Measurements from ENCODE around the gene SCOC.

DNA sequence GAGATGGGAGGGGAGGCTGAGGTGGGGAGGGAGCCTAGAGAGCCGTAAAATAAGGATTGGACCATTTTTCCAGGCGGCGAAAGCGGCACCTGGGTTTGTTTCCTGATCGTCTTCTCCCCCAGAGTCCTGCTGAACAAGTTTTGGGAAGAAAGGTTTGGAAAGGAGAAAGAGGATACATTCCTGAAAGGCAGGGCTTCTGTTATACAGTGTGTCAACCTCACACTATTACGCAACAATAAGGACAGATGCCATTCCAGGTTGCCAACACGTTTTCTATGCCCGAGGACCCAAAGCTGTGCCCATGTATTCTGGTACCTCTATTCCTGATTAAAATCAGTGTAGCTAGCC is 658 bp downstream of the SCOC start:
- TF ChIP-seq, protein P1, sequence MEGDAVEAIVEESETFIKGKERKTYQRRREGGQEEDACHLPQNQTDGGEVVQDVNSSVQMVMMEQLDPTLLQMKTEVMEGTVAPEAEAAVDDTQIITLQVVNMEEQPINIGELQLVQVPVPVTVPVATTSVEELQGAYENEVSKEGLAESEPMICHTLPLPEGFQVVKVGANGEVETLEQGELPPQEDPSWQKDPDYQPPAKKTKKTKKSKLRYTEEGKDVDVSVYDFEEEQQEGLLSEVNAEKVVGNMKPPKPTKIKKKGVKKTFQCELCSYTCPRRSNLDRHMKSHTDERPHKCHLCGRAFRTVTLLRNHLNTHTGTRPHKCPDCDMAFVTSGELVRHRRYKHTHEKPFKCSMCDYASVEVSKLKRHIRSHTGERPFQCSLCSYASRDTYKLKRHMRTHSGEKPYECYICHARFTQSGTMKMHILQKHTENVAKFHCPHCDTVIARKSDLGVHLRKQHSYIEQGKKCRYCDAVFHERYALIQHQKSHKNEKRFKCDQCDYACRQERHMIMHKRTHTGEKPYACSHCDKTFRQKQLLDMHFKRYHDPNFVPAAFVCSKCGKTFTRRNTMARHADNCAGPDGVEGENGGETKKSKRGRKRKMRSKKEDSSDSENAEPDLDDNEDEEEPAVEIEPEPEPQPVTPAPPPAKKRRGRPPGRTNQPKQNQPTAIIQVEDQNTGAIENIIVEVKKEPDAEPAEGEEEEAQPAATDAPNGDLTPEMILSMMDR (IDR thresholded peaks at IDR 0.05 in 4 of 5, conservative IDR thresholded peaks at IDR 0.05 in 1 of 5) = no peak
- no peak for TF ChIP-seq POLR2A (IDR thresholded peaks at IDR 0.05)
